ENCODE results near the gene ZNF524. TPM values are rescaled to one million over a fixed set of nuclear protein-coding genes. Genes with fewer than 3 reads are reported as not detected.

ZNF524 gene
- total RNA-seq, 1 donor from 2014 or later: 20.1 TPM

DNA sequence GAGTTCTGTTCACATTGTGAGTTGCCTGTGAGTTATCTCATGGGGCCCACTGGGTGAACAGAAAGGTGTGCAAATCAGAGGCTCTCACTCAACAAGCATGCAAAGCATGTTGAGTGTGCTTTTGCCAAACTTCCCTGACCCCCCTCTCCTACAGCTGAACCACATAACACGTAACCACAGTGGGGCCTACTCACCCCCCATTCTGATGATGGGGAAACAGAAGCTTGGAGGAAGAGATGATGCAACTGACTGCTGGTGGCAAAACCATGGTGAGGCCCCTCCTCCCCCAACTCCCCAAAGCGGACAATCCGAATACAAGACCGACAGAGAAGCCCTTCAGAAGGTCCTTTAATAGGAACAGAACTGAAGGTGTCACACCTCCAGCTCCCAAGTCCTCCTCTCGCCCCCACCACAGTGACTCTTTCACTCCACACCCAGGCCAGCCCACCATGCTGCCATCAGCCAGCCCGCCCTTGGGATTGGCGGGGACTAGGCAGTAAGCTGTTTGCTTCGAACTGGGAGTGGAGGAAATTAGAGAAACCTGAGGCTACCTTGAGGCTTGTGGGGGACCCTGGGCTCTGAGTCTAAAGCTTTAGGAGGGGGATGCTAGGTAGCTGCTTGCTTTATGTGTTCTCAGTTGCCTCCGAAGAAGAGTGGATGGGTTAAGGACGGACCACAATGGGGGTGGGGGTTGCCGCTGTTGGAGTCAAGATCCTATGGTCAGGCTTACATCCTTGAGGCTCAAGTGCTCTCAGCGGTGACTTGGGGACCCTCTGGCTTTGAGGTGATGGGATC, 20.5 kb downstream of the ZNF524 start:
- no peak for ATAC-seq

DNA sequence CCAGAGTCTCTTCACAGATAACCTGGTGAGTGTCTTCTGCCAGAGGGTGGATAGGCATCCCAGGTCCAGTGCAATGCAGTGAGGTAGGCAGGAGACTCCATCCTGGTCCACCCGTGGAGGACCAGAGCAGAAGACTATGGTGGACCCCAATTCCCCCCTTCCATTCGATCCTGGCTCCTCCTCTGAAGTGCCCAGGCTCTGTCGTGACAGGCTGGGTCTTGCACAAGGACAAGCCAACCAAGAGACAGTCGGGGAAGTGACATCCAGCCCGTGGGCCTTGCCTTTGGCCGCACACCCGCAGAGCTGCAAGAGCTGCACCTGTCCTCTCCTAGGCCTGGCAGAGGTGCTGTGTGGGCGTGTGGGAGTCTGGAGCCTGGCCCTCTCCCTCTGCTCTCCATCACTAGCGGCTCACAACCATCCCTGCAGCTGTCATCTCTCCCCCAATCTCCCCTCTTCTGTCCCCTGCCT, 21.2 kb downstream of the ZNF524 start:
- no peak for ATAC-seq

DNA sequence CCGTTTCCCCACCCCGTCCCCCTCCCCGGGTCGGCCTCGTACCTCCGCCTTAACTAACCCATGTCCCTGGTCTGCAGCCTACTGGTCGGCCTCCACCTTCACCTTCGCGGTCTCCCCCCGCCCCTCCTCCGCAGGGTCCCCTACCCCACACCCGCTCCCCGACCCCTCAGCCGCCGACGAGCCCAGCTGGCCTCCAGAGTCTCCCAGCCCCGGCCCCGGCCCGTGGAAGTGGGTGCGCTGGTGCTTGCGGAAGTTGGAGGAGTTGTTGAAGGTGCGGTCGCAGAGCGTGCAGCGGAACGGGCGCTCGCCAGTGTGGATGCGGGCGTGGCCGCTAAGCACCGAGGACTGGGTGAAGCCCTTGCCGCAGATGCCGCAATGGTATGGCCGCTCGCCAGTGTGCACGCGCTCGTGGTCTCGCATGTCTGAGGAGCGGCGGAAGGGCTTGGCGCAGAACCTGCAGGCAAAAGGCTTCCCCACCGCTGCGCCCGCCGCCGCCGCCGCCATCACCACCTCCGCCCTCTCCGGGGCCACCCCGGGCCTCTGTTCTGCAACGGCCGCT, 21.7 kb downstream of the ZNF524 start:
- ATAC-seq: no peak

DNA sequence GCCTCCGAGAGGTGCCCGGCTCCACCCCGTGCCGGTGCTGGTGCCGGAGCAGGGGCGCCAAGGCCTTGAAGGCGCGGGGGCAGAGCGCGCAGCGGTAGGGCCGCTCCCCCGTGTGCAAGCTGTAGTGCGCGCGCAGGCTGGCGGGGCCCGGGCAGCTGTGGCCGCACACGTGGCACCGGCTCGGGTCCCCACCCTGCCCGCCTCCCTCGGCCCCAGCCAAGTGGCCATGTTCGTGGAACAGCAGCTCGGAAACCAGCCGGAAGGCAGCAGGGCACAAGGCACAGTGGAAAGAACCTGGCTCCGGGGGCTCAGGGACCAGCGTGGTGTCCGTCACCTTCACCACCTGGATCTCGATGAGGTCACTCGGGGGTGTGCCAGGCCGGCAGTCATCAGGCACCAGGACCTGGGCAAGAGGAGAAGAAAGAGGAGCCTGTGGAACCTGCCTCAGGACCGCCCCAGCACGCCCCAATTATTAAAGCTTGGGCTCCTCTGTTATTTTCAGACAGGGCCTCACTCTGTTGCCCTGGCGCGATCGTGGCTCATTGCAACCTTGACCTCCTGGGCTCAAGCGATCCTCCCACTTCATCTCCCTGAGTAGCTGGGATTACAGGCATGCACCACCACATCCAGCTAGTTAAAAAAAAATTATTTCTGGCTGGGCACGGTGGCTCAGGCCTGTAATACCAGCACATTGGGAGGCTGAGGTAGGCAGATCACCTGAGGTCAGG, 22.3 kb downstream of the ZNF524 start:
- ATAC-seq: no peak

DNA sequence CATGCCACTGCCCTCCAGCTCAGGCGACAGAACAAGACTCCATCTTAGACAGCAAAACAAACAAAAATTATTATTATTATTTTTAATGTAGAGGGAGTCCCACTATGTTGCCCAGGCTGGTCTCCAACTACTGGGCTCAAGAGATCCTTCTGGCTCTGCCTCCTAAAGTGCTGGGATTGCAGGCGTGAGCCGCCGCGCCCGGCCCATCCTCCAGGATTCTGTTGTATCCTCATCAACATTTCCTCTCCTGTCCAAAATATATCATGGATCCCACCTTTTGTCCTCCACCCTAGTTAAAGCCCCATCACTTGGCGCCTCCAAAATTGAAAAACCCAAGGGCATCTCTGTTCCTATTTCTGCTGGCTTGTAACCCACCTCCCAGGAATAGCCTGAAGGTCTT, 23.0 kb downstream of the ZNF524 start:
- no peak for ATAC-seq

DNA sequence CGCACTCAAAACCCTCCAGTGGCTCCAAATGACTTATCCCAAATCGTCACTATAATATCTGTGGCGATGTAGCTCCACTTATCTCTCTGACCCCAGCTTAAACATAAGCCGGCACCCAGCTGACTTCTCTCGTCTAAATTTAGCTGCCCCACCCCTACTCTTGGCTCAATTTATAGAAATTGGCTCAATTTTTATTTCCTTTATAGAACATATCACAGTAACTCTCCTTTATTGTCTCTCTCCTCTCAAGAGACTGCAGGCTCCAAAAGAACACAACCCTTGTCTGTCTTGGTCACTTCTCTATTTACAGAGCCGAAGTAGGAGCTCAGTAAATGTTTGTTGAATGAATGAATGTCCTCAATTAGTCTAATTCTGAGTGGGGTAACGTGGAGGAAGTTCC, 23.5 kb downstream of the ZNF524 start:
- no peak for ATAC-seq

DNA sequence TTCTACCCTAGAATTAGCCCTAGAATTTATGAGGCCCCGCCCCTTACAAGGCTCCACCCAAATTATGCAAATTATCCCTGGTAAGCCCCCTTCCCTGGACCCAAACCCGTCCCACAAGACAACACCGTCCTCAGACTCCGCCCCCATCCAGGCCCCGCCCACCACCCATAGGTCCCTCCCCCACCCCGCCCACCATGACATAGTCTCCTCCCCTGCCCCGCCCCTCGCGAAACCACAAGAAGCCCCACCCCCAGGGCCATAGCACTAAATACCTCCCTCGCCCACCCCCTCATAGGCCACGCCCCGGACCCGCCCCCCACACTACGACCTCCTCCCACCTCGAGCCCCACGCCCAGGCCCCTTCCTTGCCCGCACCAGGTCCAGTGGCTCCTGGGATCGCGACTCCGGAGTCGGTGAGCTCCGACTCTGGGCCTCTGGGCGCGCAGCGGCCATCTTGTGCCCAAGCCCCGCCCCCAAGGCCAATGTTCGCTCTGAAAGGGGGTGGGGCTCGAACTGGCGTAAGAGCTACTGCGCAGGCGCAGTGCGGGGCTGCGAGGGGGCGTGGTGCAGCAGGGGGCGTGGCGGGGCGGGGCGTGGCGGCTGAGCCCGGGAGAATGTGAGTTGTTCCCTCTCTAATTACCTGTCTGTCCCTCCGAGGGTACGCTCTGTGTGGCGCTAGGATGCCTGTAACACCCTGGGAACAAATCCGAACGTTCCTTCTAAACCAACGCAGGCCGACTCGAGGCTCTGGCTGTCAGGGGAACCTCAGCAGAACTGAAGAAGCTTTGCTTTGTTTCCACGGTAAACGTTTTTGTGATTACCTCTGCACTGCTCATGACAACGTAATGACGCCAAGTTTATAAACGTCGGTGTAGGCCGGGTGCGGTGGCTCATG, 24.3 kb downstream of the ZNF524 start, which contains the start of gene ZNF784:
Gene ZNF784, minus strand, starts transcription at position 458 of the 895 bp plus-strand sequence. Its CDS starts 5 bp downstream, at position 453.
- peak; percentile 93 for ATAC-seq

DNA sequence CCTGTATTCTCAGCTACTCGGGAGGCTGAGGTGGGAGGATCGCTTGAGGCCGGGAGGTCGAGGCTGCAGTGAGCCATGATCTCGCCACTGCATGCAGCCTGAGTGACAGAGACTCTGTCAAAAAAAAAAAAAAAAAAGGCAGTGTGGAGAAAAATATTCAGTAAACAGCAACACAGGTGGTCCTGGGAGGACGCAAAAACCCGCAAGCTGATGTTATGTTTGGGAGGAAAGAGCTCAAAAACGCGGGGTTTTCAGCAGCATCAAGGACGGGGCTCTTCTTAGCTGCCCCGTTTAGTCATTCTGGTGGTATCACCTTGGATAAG, 24.9 kb downstream of the ZNF524 start:
- ATAC-seq: no peak

DNA sequence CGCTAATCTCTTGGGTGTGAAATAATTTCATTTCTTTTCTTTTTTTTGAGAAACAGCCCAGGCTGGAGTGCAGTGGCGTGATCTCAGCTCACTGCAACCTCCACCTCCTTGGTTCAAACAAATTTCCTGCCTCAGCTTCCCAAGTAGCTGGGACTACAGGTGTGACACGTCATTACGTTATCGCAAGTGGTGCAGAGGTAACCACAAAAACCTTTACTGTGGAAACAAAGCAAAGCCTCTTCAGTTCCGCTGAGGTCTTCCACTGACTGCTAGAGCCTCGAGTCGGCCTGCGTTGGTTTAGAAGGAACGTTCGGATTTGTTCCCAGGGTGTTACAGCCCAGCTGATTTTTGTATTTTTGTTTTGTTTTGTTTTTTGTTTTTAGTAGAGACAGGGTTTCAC, 26.3 kb downstream of the ZNF524 start:
- ATAC-seq: no peak

DNA sequence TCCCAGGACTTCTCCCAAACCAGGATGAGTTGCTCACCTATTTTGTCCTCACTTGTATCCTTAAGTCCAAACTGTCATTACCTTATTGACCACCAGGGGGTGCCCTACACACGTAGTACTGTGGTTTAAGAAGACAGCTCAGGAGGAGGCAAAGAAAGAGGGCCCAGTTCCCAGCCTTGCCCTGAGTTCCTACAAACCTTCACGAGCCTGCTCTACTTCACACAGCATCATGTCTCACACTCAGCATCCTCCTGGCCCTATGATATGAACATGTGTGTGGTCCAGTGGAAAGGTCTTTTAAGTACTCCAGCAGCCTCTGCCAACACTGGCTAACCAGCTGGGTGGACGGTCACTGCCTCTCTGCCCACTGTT, 32.4 kb downstream of the ZNF524 start:
- peak; percentile 77 for ATAC-seq

DNA sequence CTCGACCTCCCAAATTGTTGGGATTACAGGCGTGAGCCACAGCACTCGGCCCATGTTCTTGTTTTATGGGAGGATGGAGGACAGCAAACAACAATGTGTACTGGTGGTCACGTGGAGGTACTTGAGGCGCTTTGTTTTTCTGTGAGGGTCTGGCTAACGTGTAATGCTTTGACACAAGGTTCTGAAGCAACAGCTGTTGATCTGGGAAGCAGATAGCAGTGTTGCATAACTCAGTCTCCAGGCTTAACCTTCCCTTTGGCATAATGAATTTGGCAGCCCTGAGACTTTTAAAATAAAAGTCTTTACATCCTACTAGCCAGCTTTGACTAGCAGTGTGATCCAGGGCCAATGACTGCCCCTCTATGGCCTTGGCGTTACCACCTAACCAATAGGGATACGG, 33.8 kb downstream of the ZNF524 start:
- ATAC-seq: no peak

DNA sequence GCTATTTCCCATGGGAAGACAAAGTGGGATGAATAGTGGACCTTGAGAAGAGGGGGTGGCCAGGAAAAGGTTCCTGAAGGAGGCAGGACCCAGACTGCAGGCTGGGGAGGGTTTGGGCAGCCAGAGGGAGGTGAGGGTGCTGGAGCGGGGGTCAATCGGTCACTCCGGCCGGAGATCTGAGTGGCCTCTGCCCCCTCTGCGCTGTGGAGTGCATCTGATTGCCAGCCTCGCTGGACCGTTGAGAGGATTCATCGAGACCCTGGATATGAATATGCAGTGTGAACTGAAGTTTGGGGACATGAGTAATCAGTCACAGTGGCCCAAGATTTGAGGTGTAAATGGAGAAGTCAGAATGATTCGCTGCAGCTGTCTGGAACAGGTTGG, 35.2 kb downstream of the ZNF524 start:
- peak; percentile 3 for ATAC-seq

DNA sequence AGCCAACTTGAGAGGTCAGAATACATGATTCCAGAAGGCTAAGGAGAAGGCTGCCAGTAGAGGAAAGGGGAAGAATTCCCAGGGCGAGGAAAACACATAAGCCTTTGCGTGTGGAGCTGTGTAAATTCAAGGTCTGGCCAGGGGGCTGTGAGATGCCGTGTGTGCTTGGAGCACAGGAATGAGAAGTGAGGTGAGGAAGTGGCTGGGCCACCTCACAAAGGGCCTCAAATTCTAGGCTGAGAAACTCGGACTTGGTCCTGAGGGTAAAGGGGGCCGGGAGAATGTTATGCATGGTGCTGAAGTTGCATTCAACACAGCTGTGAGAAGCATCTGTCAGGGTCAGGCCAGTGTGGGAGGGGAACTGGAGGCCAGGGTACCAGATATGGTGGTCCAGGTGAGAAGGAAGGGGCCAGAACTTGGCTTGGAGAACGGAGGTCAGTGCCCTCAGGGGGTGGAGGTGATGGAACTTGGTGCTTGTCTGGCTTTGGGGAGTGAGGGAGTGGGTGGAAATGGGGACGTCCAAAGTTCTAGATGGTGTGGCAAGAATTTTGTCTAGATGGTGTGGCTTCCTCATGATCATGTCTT, 35.9 kb downstream of the ZNF524 start:
- no peak for ATAC-seq

DNA sequence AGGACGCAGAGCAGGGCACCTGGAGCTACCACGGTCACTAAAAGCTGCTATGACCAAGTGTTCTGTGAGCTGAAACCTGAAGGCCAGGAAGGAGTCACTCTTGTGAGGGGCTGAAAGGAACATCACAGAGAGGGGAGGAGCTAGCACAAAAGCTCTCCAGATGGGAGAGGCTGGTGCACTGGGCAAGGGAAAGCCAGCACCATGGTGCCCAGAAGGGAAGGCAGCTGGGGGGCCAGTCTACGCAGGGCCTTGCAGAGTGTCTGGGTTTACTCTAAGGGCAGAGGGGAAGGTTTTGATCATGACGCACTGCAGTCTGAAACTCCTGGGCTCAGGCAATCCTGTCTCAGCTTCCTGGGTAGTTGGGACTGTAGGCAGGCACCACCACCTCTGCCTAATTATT, 36.6 kb downstream of the ZNF524 start:
- ATAC-seq: no peak

DNA sequence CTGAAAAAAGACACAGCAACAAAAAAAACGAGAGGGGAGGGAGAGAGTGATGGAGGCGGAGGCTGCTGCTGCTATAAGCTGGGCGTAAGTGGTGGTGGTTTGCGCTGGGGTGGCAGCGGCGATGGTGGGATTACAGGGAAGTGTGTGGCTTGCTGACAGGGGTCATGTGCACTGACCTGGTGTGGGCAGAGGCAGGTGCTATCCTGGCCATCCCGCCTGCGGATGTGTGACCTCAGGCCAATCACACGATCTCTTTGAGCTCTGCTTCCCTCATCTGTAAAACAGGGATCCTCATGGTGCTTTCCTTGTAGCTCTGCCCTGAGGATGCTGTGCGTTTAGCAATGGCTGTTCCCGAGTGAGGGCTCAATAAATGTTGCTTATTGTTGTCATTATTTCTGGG, 37.4 kb downstream of the ZNF524 start:
- ATAC-seq: no peak

DNA sequence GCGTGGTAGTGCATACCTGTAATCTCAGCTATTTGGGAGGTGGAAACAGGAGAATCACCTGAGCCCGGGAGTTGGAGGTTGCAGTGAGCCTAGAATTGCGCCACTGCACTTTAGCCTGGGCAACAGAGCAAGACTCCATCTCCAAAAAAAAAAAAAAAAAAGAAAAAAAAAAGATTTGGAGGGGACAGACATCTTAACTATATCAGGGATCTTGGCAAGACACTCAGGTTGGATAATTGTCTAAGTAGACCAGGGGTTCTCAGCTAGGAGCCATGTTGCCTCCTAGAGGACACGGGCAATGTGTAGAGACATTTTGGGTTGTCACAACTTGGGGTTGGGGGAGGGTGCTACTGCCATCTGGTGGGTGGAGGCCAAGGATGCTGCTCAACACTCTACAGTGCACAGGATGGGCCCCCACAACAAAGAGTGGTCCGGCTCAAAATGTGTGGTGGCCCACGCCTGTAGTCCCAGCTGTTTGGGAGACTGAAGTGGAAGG, 38.8 kb downstream of the ZNF524 start:
- ATAC-seq: no peak

DNA sequence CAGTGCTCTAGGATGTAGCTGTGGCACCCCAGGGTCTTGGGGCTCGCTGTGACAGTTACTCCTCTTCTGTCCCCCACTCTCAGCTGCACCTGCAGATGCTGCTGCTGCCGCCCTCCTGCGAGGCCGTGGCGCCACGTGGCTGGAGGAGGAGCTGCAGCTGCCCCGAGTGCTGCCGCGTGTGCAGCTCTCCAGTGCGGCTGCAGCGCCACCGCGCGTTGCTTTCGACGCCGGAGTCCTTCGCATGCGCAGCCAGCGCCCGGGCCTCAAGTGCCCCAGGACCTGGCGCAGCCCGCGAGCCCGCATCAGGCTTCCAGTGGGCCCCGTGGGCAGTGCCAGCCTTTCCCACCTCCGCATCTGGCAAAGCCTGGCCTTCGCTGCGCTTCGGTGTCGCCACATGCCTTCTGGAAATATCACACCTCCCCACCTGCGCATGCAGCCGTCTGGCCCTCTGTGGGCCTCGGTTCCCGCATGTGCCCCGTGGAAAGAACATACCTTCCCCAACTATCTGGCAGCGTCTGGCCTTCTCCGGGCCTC, 40.0 kb downstream of the ZNF524 start:
- ATAC-seq: peak; percentile 41

DNA sequence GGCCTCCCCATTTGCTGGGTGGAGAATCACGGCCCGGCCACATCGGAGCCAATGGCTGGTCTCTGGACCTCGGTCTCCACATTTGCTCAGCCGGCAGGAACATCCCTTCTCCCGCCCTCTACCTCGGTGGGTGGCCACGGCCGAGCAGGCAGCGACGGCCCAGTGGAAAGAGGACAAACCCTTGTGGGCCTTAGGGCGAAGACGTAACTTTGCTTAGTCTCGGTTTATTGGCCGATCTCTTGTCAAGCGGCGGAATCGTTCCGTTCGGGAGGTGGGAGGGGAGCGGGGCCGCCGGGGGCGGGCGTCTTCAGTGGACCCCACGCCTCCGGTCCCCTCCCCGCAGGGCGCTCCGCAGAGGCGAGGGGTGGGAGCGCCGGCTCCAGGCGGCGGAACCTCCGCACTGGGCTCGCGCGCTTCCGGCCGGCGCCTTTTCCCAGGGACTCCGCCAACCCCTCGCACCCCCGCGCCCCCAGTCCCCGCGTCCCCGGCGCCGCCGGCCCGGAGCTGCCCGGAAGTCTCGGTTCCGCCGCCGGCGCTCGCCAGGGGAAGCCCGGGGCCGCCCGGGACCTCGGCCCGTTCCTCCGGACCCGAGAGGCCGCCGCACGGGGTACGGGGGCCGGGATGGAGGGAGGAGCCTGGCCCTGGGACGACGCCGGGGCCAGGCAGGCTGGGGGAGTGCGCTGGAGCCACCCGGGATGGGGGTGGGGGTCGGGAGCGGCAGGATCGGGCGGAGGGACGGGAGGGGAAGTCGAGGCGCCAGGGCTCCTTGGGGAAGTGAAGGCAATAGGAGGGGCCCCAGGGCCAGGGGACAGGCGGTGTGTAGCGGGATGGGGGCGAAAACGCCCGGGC, 40.7 kb downstream of the ZNF524 start, which contains the start of gene ZNF580:
Gene ZNF580, plus strand, starts transcription at position 426 of the 849 bp plus-strand sequence. CDS start 1,507 bp downstream, outside the sequence.
- ATAC-seq: peak; percentile 34

DNA sequence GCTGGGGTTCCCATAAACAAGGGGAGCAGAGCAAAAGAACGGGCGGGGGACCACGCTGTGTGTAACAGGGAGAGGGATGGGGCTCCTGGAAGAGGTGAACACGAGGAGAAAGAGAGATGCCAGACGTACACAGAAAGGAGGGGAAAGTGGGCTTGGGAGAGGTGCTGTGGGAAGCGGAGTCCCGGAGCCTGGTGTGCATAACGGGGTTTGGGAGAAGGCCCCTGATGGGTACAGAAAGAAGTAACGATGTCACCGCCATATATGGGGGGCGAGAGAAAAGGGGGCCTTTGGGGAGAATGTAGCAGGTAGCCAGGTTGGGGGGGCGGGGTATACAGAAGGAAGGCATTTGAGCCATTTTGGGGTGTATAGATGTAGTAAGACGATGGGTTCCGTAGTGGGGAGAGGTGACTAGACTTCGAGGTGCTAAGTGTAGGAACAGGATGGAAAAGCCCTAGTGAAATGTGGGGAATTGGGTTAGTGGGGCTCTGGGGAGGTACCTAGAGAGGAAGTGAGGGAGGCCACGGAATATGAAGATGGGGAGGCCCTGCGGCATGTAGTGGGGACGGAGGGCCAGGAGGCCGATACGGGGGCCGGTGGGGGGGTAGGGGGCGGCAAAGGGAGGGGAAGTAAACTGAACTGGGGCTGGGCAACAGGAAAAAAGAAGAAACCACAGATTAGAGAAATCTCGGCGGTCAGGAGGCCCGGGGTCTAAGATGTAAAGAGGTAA, 41.5 kb downstream of the ZNF524 start:
- ATAC-seq: no peak

All from esophagus mucosa (tissue), 1 donor.